Measurements from ENCODE around the gene FNDC8. TPM values are rescaled to one million over a fixed set of nuclear protein-coding genes. Genes with fewer than 3 reads are reported as not detected.
"Not testable (repeated sequence)": the region's sequence is repeated elsewhere in the genome, so short reads cannot be mapped to it uniquely, and the experiment has no call there.

Gene FNDC8
- polyA plus RNA-seq, 3 donors from 2014 or later = not detected

GRCh38 chr17:35138218-35138617 lies 16.8 kb downstream of the FNDC8 start:
- Mint-ChIP-seq H3K4me1 (peaks cover 14 to 19% of the 10 kb centered on the region in 2 donors), H3K9me3 (no peaks in the 10 kb centered on the region), H3K27me3 (ENCODE audit: low read depth in 3 of 3) (peaks cover 0 to 7% (median 3%) of the 10 kb centered on the region in 3 donors), H3K27ac (no peak overlapping the region), H3K4me3 (no peak overlapping the region), H3K36me3 (peaks cover 10 to 30% (median 13%) of the 10 kb centered on the region in 3 donors)
- DNase-seq = no peak

GRCh38 chr17:35141681-35142466 lies 20.5 kb downstream of the FNDC8 start, which contains the start of gene NLE1:
Gene NLE1, minus strand, starts transcription at chr17:35142303. Its CDS starts 28 bp downstream, at chr17:35142275.
- peak; percentile 81 to 85 (median 84) for DNase-seq
- Mint-ChIP-seq H3K4me1 (peaks cover 17 to 25% of the 10 kb centered on the region in 2 donors), H3K9me3 (no peaks in the 10 kb centered on the region), H3K4me3 (peak within 1 kb of the TSS; percentile 74 to 86 (median 84)), H3K27me3 (ENCODE audit: low read depth in 3 of 3) (peaks cover 0 to 9% (median 5%) of the 10 kb centered on the region in 3 donors), H3K27ac (peak within 1 kb of the TSS; percentile 31 to 69 (median 52)), H3K36me3 (peaks cover 0 to 8% (median 0%) of the 10 kb centered on the region in 3 donors)

- Mint-ChIP-seq H3K27ac (peak overlapping the region in 5 of 6 donors; percentile 44 to 69 (median 55)), H3K4me1 (peaks cover 17 to 25% of the 10 kb centered on the region in 2 donors)
These were observed 21.0 kb downstream of the FNDC8 start for GRCh38 chr17:35142467-35142796.

GRCh38 chr17:35144840-35145239 lies 23.4 kb downstream of the FNDC8 start:
- Mint-ChIP-seq H3K9me3 (no peaks in the 10 kb centered on the region), H3K36me3 (no peaks in the 10 kb centered on the region), H3K27ac (no peak overlapping the region), H3K4me3 (no peak overlapping the region), H3K27me3 (ENCODE audit: low read depth in 3 of 3) (peaks cover 0 to 8% (median 8%) of the 10 kb centered on the region in 3 donors), H3K4me1 (peaks cover 17 to 25% of the 10 kb centered on the region in 2 donors)
- no peak for DNase-seq

More at GRCh38 chr17:35142467-35142796, 21.0 kb downstream of the FNDC8 start:
- Mint-ChIP-seq H3K4me3 (peak overlapping the region; percentile 74 to 86 (median 84)), H3K27me3 (ENCODE audit: low read depth in 3 of 3) (peaks cover 0 to 9% (median 5%) of the 10 kb centered on the region in 3 donors), H3K36me3 (peaks cover 0 to 8% (median 0%) of the 10 kb centered on the region in 3 donors), H3K9me3 (no peaks in the 10 kb centered on the region)
- DNase-seq = no peak

- no peaks in the 10 kb centered on the region for H3K9me3 Mint-ChIP-seq
- H3K36me3 Mint-ChIP-seq = no peaks in the 10 kb centered on the region
- no peak overlapping the region for H3K4me3 Mint-ChIP-seq
- peaks cover 10 to 18% of the 10 kb centered on the region in 2 donors for H3K4me1 Mint-ChIP-seq
- H3K27ac Mint-ChIP-seq = no peak overlapping the region
- DNase-seq = no peak
- H3K27me3 Mint-ChIP-seq (ENCODE audit: low read depth in 3 of 3) = peaks cover 3 to 8% (median 8%) of the 10 kb centered on the region in 3 donors
These were observed 24.9 kb downstream of the FNDC8 start for GRCh38 chr17:35146214-35146833.

GRCh38 chr17:35147375-35147905 lies 26.0 kb downstream of the FNDC8 start, which contains the start of gene UNC45B:
Gene UNC45B, plus strand, starts transcription at chr17:35147817. Its CDS starts 447 bp downstream, at chr17:35148264.
- no peaks in the 10 kb centered on the region for H3K36me3 Mint-ChIP-seq
- no peaks in the 10 kb centered on the region for H3K9me3 Mint-ChIP-seq
- H3K27me3 Mint-ChIP-seq (ENCODE audit: low read depth in 3 of 3) = peaks cover 3 to 5% (median 4%) of the 10 kb centered on the region in 3 donors
- H3K4me3 Mint-ChIP-seq = no peak within 1 kb of the TSS
- H3K27ac Mint-ChIP-seq = no peak within 1 kb of the TSS
- no peak for DNase-seq
- H3K4me1 Mint-ChIP-seq = peaks cover 3 to 8% of the 10 kb centered on the region in 2 donors

GRCh38 chr17:35148144-35148543 lies 26.7 kb downstream of the FNDC8 start:
- DNase-seq = no peak
- H3K9me3 Mint-ChIP-seq = no peaks in the 10 kb centered on the region
- no peak overlapping the region for H3K27ac Mint-ChIP-seq
- H3K27me3 Mint-ChIP-seq (ENCODE audit: low read depth in 3 of 3) = peaks cover 3 to 5% (median 4%) of the 10 kb centered on the region in 3 donors
- no peaks in the 10 kb centered on the region for H3K36me3 Mint-ChIP-seq
- H3K4me3 Mint-ChIP-seq = no peak overlapping the region
- H3K4me1 Mint-ChIP-seq = peaks cover 2 to 7% of the 10 kb centered on the region in 2 donors

- no peak overlapping the region for H3K27ac Mint-ChIP-seq
- no peak overlapping the region for H3K4me3 Mint-ChIP-seq
- no peak for DNase-seq
- peaks cover 2 to 3% (median 3%) of the 10 kb centered on the region in 3 donors for H3K27me3 Mint-ChIP-seq (ENCODE audit: low read depth in 3 of 3)
- H3K9me3 Mint-ChIP-seq = no peaks in the 10 kb centered on the region
- H3K4me1 Mint-ChIP-seq = no peaks in the 10 kb centered on the region
- no peaks in the 10 kb centered on the region for H3K36me3 Mint-ChIP-seq
These were observed 28.5 kb downstream of the FNDC8 start for GRCh38 chr17:35149941-35150340.

GRCh38 chr17:35151080-35151479 lies 29.7 kb downstream of the FNDC8 start:
- not testable (repeated sequence) for H3K27me3 Mint-ChIP-seq (ENCODE audit: low read depth in 3 of 3); H3K4me1 Mint-ChIP-seq; H3K9me3 Mint-ChIP-seq; H3K27ac Mint-ChIP-seq; H3K36me3 Mint-ChIP-seq; H3K4me3 Mint-ChIP-seq
- DNase-seq = peak in 1 of 3 donors; percentile 39

- H3K27ac Mint-ChIP-seq = no peak overlapping the region
- H3K27me3 Mint-ChIP-seq (ENCODE audit: low read depth in 3 of 3) = peaks cover 2 to 3% (median 3%) of the 10 kb centered on the region in 3 donors
- no peaks in the 10 kb centered on the region for H3K9me3 Mint-ChIP-seq
- no peak for DNase-seq
- no peaks in the 10 kb centered on the region for H3K36me3 Mint-ChIP-seq
- no peaks in the 10 kb centered on the region for H3K4me1 Mint-ChIP-seq
- no peak overlapping the region for H3K4me3 Mint-ChIP-seq
These were observed 31.2 kb downstream of the FNDC8 start for GRCh38 chr17:35152421-35153140.

GRCh38 chr17:35154196-35155165 lies 33.1 kb downstream of the FNDC8 start:
- Mint-ChIP-seq H3K27ac (no peak overlapping the region), H3K36me3 (no peaks in the 10 kb centered on the region), H3K4me3 (no peak overlapping the region), H3K4me1 (peaks cover 4 to 8% of the 10 kb centered on the region in 2 donors), H3K27me3 (ENCODE audit: low read depth in 3 of 3) (peaks cover 0 to 3% (median 1%) of the 10 kb centered on the region in 3 donors), H3K9me3 (no peaks in the 10 kb centered on the region)
- no peak for DNase-seq

- no peaks in the 10 kb centered on the region for H3K9me3 Mint-ChIP-seq
- peaks cover 0 to 1% (median 0%) of the 10 kb centered on the region in 3 donors for H3K27me3 Mint-ChIP-seq (ENCODE audit: low read depth in 3 of 3)
These were observed 33.8 kb downstream of the FNDC8 start for GRCh38 chr17:35155246-35155645.

More at GRCh38 chr17:35155246-35155645, 33.8 kb downstream of the FNDC8 start:
- Mint-ChIP-seq H3K27ac (no peak overlapping the region), H3K36me3 (no peaks in the 10 kb centered on the region), H3K4me1 (peaks cover 12 to 15% of the 10 kb centered on the region in 2 donors), H3K4me3 (no peak overlapping the region)
- DNase-seq = no peak
